PC-9 (cell line): Measurements from ENCODE around the gene RECQL5.

Experiments
- CTCF ChIP-seq: fragments of 200-600 bp; sonication (generic); conservative IDR thresholded peaks from 2 replicates; pipeline ENCODE4 v1.6.1; 2017; ENCODE audit warnings: mixed run types, antibody characterized with exemption, mild to moderate bottlenecking, moderate library complexity
- EZH2 ChIP-seq: fragments of 200-600 bp; sonication (generic); IDR thresholded peaks from 2 replicates; pipeline ENCODE4 v1.8.0; 2017; ENCODE audit warnings: antibody characterized with exemption, low read depth

- TF ChIP-seq CTCF: no peak
- TF ChIP-seq EZH2: no peak
These were observed 3.9 kb upstream of the RECQL5 start for GRCh38 chr17:75670868-75671267.
